Transverse colon (tissue), 4 donors: Measurements from ENCODE around the gene ASB4.

Source experiments
- POLR2A ChIP-seq: fragments of 450-650 bp; IDR thresholded peaks from one replicate; pipeline ENCODE4 v1.6.1; 2016; ENCODE audit warnings: antibody characterized with exemption, mild to moderate bottlenecking, moderate library complexity
- POLR2AphosphoS5 ChIP-seq, 3 donors: sonication (generic); formaldehyde crosslinking; IDR thresholded peaks; one replicate each; pipeline ENCODE4 v1.6.1; 2016; ENCODE audit warnings: antibody characterized with exemption in 3 of 3
- TF ChIP-seq, protein P1 (sequence below), 5 experiments: fragments of 200-600 bp in 3 of 5; fragments of 450-650 bp in 2 of 5; sonication (generic) in 3 of 5; IDR thresholded peaks; 1 replicate in 2 of 5; 2 replicates in 3 of 5; pipeline ENCODE4 v1.5.1; 2016 to 2017; ENCODE audit warnings: antibody characterized with exemption in 5 of 5, inconsistent platforms in 3 of 5, mild to moderate bottlenecking in 2 of 5, moderate library complexity in 1 of 5

DNA sequence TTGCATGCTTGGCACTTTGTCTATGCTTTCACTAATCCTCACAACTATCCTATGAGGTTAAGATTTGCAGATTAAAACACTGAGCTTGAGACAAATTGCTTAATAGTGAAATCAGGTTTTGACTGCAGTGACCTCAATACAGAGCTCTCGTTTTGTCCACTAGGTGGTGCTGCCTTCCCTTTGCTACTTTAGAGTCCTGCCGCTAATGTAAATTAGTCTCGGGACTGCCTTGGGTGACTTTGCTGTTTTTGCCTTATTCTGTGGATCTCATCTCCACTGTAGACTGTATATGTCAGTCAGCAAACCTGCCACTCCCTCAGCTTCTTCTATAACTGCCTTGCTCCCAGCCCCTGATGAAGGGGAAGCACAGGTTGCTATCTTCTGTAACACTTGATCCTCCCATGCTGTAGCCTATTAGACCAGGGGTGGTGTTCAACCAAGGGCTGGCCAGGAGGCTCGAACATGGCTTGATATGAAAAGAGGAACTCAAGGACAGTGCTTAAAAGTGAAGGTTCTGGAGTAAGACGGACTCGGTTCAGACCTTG, 26.0 kb downstream of the ASB4 start:
- TF ChIP-seq, protein P1, sequence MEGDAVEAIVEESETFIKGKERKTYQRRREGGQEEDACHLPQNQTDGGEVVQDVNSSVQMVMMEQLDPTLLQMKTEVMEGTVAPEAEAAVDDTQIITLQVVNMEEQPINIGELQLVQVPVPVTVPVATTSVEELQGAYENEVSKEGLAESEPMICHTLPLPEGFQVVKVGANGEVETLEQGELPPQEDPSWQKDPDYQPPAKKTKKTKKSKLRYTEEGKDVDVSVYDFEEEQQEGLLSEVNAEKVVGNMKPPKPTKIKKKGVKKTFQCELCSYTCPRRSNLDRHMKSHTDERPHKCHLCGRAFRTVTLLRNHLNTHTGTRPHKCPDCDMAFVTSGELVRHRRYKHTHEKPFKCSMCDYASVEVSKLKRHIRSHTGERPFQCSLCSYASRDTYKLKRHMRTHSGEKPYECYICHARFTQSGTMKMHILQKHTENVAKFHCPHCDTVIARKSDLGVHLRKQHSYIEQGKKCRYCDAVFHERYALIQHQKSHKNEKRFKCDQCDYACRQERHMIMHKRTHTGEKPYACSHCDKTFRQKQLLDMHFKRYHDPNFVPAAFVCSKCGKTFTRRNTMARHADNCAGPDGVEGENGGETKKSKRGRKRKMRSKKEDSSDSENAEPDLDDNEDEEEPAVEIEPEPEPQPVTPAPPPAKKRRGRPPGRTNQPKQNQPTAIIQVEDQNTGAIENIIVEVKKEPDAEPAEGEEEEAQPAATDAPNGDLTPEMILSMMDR (IDR thresholded peaks at IDR 0.05), result peak; percentile 79 to 94 (median 89)
- TF ChIP-seq POLR2A, result no peak
- TF ChIP-seq POLR2AphosphoS5 (IDR thresholded peaks at IDR 0.05), result no peak
